Breast epithelium (tissue), 4 donors: Measurements from ENCODE around the gene CENPP. TPM values are rescaled to one million over a fixed set of nuclear protein-coding genes. Genes with fewer than 3 reads are reported as not detected.
A peak's percentile ranks its signal among the peaks of the same experiment; 100 is the strongest.

Experiments
- DNase-seq, 2 donors: peaks; one replicate each; pipeline ENCODE4 v3.0.0-alpha.2; 2019; ENCODE audit warnings: low spot score in 2 of 2
- H3K27ac ChIP-seq, 2 donors: fragments of 200-600 bp; sonication (generic) in 1 of 2; one replicate each; pipeline ENCODE4 v1.5.1; 2016 to 2019; ENCODE audit warnings: mild to moderate bottlenecking in 1 of 2
- H3K27me3 ChIP-seq, 2 donors: fragments of 200-600 bp; sonication (generic) in 1 of 2; one replicate each; pipeline versions ENCODE4 v1.5.1 to v1.6.0; 2017 to 2019; ENCODE audit warnings: control low read depth in 1 of 2, mild to moderate bottlenecking in 1 of 2
- H3K36me3 ChIP-seq: fragments of 200-600 bp; one replicate; pipeline ENCODE4 v1.5.1; 2019
- H3K4me1 ChIP-seq, 2 donors: fragments of 200-600 bp; sonication (generic); one replicate each; pipeline ENCODE4 v1.5.1; 2016 to 2019; ENCODE audit warnings: control low read depth in 1 of 2
- H3K4me3 ChIP-seq, 3 donors: fragments of 200-600 bp; sonication (generic); 1 replicate in 2 of 3; 2 replicates in 1 of 3; pipeline ENCODE4 v1.5.1; 2016 to 2019; ENCODE audit warnings: mild to moderate bottlenecking in 3 of 3, moderate library complexity in 2 of 3
- H3K9me3 ChIP-seq, 2 donors: fragments of 200-600 bp; sonication (generic) in 1 of 2; one replicate each; pipeline ENCODE4 v1.5.1; 2016 to 2019; ENCODE audit warnings: control low read depth in 1 of 2
- POLR2A ChIP-seq: fragments of 450-650 bp; IDR thresholded peaks from one replicate; pipeline ENCODE4 v1.6.1; 2016; ENCODE audit warnings: antibody characterized with exemption, mild to moderate bottlenecking, moderate library complexity
- POLR2AphosphoS5 ChIP-seq, 3 donors: sonication (generic); formaldehyde crosslinking; IDR thresholded peaks; one replicate each; pipeline ENCODE4 v1.6.1; 2017; ENCODE audit warnings: antibody characterized with exemption in 3 of 3
- intact Hi-C: fragments of 100-400 bp; cut with DNase I; formaldehyde crosslinking; loops from one replicate; pipeline ENCODE4 v1.15.1; 2023; ENCODE audit warnings: low total_unique reads
- total RNA-seq, 3 donors: library from RNA; depleted of rRNA; stranded (reverse); fragments of >200 nt; gene quantifications; one replicate each; pipeline ENCODE4 v1.1.0, GENCODE V29; 2016
- TF ChIP-seq, protein P1 (sequence below), 3 donors: fragments of 450-650 bp; IDR thresholded peaks; one replicate each; pipeline ENCODE4 v1.5.1; 2016 to 2017; ENCODE audit warnings: antibody characterized with exemption in 3 of 3, mild to moderate bottlenecking in 3 of 3, moderate library complexity in 3 of 3

The CENPP gene
- total RNA-seq, 3 donors from 2014 or later, result 3.9 to 6.1 (median 4.5) TPM

- H3K27ac ChIP-seq, result peak overlapping the region; percentile 98
- peaks cover 0 to 4% of the 10 kb centered on the region in 2 donors for H3K4me1 ChIP-seq
- no peaks in the 10 kb centered on the region for H3K36me3 ChIP-seq
- DNase-seq, result no peak
- H3K27me3 ChIP-seq, result no peaks in the 10 kb centered on the region
- H3K4me3 ChIP-seq, result peak overlapping the region; percentile 77 to 84 (median 84)
- intact Hi-C loops, result loop anchor here (5.0 kb wide), 1 partner anchor 311 kb away; no protein-coding TSS in a partner anchor
- no peaks in the 10 kb centered on the region for H3K9me3 ChIP-seq
- TF ChIP-seq, protein P1, sequence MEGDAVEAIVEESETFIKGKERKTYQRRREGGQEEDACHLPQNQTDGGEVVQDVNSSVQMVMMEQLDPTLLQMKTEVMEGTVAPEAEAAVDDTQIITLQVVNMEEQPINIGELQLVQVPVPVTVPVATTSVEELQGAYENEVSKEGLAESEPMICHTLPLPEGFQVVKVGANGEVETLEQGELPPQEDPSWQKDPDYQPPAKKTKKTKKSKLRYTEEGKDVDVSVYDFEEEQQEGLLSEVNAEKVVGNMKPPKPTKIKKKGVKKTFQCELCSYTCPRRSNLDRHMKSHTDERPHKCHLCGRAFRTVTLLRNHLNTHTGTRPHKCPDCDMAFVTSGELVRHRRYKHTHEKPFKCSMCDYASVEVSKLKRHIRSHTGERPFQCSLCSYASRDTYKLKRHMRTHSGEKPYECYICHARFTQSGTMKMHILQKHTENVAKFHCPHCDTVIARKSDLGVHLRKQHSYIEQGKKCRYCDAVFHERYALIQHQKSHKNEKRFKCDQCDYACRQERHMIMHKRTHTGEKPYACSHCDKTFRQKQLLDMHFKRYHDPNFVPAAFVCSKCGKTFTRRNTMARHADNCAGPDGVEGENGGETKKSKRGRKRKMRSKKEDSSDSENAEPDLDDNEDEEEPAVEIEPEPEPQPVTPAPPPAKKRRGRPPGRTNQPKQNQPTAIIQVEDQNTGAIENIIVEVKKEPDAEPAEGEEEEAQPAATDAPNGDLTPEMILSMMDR (IDR thresholded peaks at IDR 0.05), result no peak
- TF ChIP-seq POLR2A, result no peak
- no peak for TF ChIP-seq POLR2AphosphoS5 (IDR thresholded peaks at IDR 0.05)
Observed at GRCh38 chr9:92325991-92326500, 293 bp downstream of the CENPP start.

- no peak overlapping the region for H3K27ac ChIP-seq
- DNase-seq, result no peak
Observed at GRCh38 chr9:92327283-92327850, 1.6 kb downstream of the CENPP start.

GRCh38 chr9:92328225-92328624 lies 2.5 kb downstream of the CENPP start:
- Histone ChIP-seq H3K4me3 (no peak overlapping the region), H3K27ac (no peak overlapping the region), H3K4me1 (peaks cover 0 to 4% of the 10 kb centered on the region in 2 donors), H3K36me3 (no peaks in the 10 kb centered on the region), H3K27me3 (no peaks in the 10 kb centered on the region), H3K9me3 (no peaks in the 10 kb centered on the region)
- DNase-seq, result no peak
- intact Hi-C loops, result loop anchor here (5.0 kb wide), 1 partner anchor 309 kb away; no protein-coding TSS in a partner anchor
- TF ChIP-seq POLR2A, result no peak
- TF ChIP-seq POLR2AphosphoS5 (IDR thresholded peaks at IDR 0.05), result no peak
- TF ChIP-seq, protein P1 (IDR thresholded peaks at IDR 0.05), result no peak

More at GRCh38 chr9:92327283-92327850, 1.6 kb downstream of the CENPP start:
- Histone ChIP-seq H3K4me3 (no peak overlapping the region), H3K9me3 (no peaks in the 10 kb centered on the region), H3K4me1 (peaks cover 0 to 4% of the 10 kb centered on the region in 2 donors), H3K36me3 (no peaks in the 10 kb centered on the region), H3K27me3 (no peaks in the 10 kb centered on the region)
- intact Hi-C loops, result loop anchor here (5.0 kb wide), 1 partner anchor 310 kb away; no protein-coding TSS in a partner anchor
- no peak for TF ChIP-seq POLR2AphosphoS5 (IDR thresholded peaks at IDR 0.05)
- TF ChIP-seq, protein P1 (IDR thresholded peaks at IDR 0.05), result no peak
- no peak for TF ChIP-seq POLR2A

GRCh38 chr9:92332577-92333281 lies 7.0 kb downstream of the CENPP start:
- TF ChIP-seq POLR2AphosphoS5 (IDR thresholded peaks at IDR 0.05), result no peak
- TF ChIP-seq, protein P1 (IDR thresholded peaks at IDR 0.05), result no peak
- TF ChIP-seq POLR2A, result no peak
- intact Hi-C loops, result no loop called here
- Histone ChIP-seq H3K27ac (no peak overlapping the region), H3K4me3 (no peak overlapping the region), H3K27me3 (no peaks in the 10 kb centered on the region), H3K36me3 (no peaks in the 10 kb centered on the region), H3K4me1 (no peaks in the 10 kb centered on the region), H3K9me3 (no peaks in the 10 kb centered on the region)
- no peak for DNase-seq

DNA sequence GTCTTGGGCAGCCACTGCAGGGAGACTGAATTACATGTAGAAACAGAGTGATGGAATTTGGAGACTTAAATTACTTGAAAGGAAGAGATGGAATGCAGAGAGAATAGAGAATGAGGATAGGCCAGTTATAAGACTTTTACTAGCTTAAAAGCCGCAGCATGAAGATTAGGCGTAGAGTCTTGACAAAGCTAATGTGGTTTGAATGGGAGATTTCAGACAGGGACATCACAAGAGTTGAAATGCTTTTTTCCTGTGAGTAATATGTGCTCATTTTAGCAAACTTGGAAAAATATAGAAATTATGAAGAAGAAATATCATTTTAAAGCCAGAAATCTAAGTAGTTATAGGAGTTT lies 7.5 kb downstream of the CENPP start:
- intact Hi-C loops, result no loop called here
- Histone ChIP-seq H3K27ac (no peak overlapping the region), H3K4me1 (no peaks in the 10 kb centered on the region)

More for the DNA sequence above, 7.5 kb downstream of the CENPP start:
- H3K36me3 ChIP-seq, result no peaks in the 10 kb centered on the region
- no peak overlapping the region for H3K4me3 ChIP-seq
- H3K27me3 ChIP-seq, result no peaks in the 10 kb centered on the region
- no peak for TF ChIP-seq POLR2A
- TF ChIP-seq, protein P1 (IDR thresholded peaks at IDR 0.05), result no peak
- TF ChIP-seq POLR2AphosphoS5 (IDR thresholded peaks at IDR 0.05), result no peak
- no peaks in the 10 kb centered on the region for H3K9me3 ChIP-seq
- DNase-seq, result no peak
